ENCODE measurements around the gene CCDC9B.

DNA sequence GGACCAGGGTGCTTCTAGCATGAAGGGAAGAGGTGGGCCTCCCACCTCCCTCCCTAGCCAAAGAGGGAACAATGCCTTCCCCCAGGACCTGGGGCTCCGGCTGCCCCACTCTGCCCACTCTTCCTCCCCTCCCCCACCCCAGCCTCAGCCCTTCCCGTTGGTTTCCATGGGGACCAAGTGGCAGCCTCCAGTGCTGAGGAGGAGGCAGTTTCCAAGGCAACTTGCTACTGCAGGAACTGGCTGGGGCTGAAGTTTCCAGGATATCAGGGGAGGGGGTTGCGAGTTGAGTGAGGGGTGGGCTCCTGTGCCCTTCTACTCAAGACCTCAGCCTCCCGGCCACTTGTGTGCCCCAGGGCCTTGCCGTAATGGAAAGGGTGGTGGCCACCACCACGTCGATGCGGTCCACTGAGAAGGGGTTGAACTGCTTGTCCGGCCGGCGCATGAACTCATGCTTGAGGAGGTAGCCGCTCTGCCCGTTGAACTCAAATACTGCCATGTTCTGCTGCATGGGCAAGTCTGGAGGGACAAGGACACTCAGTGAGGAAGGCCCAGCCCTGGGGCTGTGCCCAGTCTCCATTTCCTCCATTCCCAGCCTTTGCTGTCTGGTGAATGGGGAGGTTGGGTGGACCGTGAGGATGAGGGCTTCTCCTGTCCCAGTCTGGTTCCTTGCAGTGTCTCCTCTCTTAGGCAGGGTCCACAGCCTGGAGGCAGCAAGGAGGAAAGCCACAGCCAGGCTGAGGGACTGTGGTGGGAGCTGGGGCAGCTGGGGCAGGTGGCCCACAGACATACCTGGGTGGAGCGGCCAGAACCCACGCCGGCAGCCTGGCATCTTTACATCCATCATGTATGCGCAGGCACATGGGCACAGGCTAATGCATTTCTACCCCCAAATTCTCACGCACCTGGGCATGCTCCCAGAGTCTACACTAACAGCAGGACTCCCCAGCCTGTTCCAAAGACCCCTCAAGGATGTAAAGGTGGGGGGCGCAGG lies 46.5 kb downstream of the CCDC9B start:
- TF ChIP-seq, protein P1, sequence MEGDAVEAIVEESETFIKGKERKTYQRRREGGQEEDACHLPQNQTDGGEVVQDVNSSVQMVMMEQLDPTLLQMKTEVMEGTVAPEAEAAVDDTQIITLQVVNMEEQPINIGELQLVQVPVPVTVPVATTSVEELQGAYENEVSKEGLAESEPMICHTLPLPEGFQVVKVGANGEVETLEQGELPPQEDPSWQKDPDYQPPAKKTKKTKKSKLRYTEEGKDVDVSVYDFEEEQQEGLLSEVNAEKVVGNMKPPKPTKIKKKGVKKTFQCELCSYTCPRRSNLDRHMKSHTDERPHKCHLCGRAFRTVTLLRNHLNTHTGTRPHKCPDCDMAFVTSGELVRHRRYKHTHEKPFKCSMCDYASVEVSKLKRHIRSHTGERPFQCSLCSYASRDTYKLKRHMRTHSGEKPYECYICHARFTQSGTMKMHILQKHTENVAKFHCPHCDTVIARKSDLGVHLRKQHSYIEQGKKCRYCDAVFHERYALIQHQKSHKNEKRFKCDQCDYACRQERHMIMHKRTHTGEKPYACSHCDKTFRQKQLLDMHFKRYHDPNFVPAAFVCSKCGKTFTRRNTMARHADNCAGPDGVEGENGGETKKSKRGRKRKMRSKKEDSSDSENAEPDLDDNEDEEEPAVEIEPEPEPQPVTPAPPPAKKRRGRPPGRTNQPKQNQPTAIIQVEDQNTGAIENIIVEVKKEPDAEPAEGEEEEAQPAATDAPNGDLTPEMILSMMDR (IDR thresholded peaks at IDR 0.05; ENCODE audit: insufficient read depth, low read length) = no peak
- no peak for TF ChIP-seq GABPA (IDR thresholded peaks at IDR 0.05; ENCODE audit: low read depth)

All from HL-60 (cell line).